Heart right ventricle (tissue), 16 donors: ENCODE results near the gene SLC22A8. TPM values are rescaled to one million over a fixed set of nuclear protein-coding genes. Genes with fewer than 3 reads are reported as not detected.

Experiments
- ATAC-seq, 8 donors: fragments of 200-7000 bp; cut with Tn5 transposase; one replicate each; pipeline ENCODE4 v1.9.1; 2020; ENCODE audit warnings: mild to moderate bottlenecking in 8 of 8, moderate library complexity in 8 of 8, moderate number of reproducible peaks in 1 of 8
- DNase-seq, 2 donors: peaks; one replicate each; pipeline ENCODE4 v3.0.0-alpha.2; 2020
- H3K27ac ChIP-seq, 10 donors: fragments of 200-600 bp; sonication (generic) in 2 of 10; one replicate each; pipeline versions ENCODE4 v1.5.0 to v1.8.0; 2020 to 2022; ENCODE audit warnings: mild to moderate bottlenecking in 3 of 10
- H3K27me3 ChIP-seq, 7 donors: fragments of 200-600 bp; one replicate each; pipeline ENCODE4 v1.8.0; 2021 to 2022; ENCODE audit warnings: mild to moderate bottlenecking in 2 of 7
- H3K36me3 ChIP-seq, 9 donors: fragments of 200-600 bp; sonication (generic) in 1 of 9; one replicate each; pipeline versions ENCODE4 v1.5.0 to v1.8.0; 2020 to 2022; ENCODE audit warnings: mild to moderate bottlenecking in 2 of 9
- H3K4me1 ChIP-seq, 9 donors: fragments of 200-600 bp; sonication (generic) in 1 of 9; one replicate each; pipeline versions ENCODE4 v1.5.0 to v1.8.0; 2020 to 2022; ENCODE audit warnings: mild to moderate bottlenecking in 4 of 9
- H3K4me3 ChIP-seq, 10 donors: fragments of 200-600 bp; sonication (generic) in 2 of 10; one replicate each; pipeline versions ENCODE4 v1.5.0 to v1.8.0; 2020 to 2022; ENCODE audit warnings: mild to moderate bottlenecking in 7 of 10, moderate library complexity in 2 of 10
- H3K9me3 ChIP-seq, 11 donors: fragments of 200-600 bp in 10 of 11; sonication (generic) in 2 of 11; one replicate each; pipeline versions ENCODE4 v1.5.0 to v1.8.0; 2013 to 2022; ENCODE audit warnings: mild to moderate bottlenecking in 2 of 11, control low read depth in 1 of 11, moderate library complexity in 1 of 11
- WGBS, 2 donors: extraction: QIAGEN DNeasy Blood & Tissue Kit; methylation state at CpG; one replicate each; pipeline ENCODE4 v1.1.7; 2013; ENCODE audit warnings: inconsistent platforms in 1 of 2; 5-methylcytosine and 5-hydroxymethylcytosine counted together
- intact Hi-C, 10 donors: fragments of 100-400 bp; cut with DNase I; formaldehyde crosslinking; loops; one replicate each; pipeline versions ENCODE4 v1.11.1 to v1.14.2; 2022
- polyA plus RNA-seq, 2 donors: library from polyadenylated mRNA; stranded (reverse); fragments of 200-250 nt; gene quantifications; one replicate each; pipeline ENCODE4 v1.2.3, GENCODE V29; 2013
- total RNA-seq, 10 donors: library from RNA; stranded (reverse); fragmentation: NEBNext Ultra II Directional in 3 of 10; extraction: Animal tissue kit (Norgen Biotek cat#: 25700) in 3 of 10; gene quantifications; one replicate each; pipeline versions ENCODE4 v1.2.1 to v1.2.4, GENCODE V29; 2021 to 2023
- TF ChIP-seq, protein P1 (sequence below), 9 donors: fragments of 200-600 bp; sonication (generic) in 2 of 9; IDR thresholded peaks; one replicate each; pipeline versions ENCODE4 v1.5.0 to v1.8.0; 2021 to 2022; ENCODE audit warnings: antibody characterized with exemption in 9 of 9, mild to moderate bottlenecking in 5 of 9, moderate library complexity in 1 of 9
- donor health status: Arrhythmogenic right ventricular cardiomyopathy.
- donor health status: ischemic (EF 13 %, LVEDD 7.1; RV severe dilation, severe dysfunction).
- donor health status: healthy with polysubstance abuse.
- donor health status: DM: no; HTN: yes; CAD: no.
- donor health status: DM: no; HTN: no; CAD: no.
- donor health status: ischemic (EF 25% LVEDD 6.9; RV normal size, moderate dysfunction).
- donor health status: ischemic (EF 25% LVEDD 5.7; RV mildly dilated, moderate dysfunction).
- donor health status: healthy.
- donor health status: DM: yes; HTN: yes; CAD: no.
- donor health status: Ischemic cardiomyopathy.
- donor health status: ischemic (EF 35%, LVEDD 5.7; RV mildly dilated, moderate dysfunction).
- donor health status: nonischemic (EF 11% LVEDD 7.7; RV severe dilation, severe dysfunction).
- donor health status: DM: yes; HTN: yes; CAD: no.
- donor health status: PGD.
- donor health status: ischemic (EF 29% LVEDD 5.4; RV normal size, mild dysfunction).
- donor health status: nonischemic (EF 23%, LVEDD 6.1; RV moderate dilation, normal function).

Gene SLC22A8
- total and polyA plus RNA-seq, 12 donors: not detected

DNA sequence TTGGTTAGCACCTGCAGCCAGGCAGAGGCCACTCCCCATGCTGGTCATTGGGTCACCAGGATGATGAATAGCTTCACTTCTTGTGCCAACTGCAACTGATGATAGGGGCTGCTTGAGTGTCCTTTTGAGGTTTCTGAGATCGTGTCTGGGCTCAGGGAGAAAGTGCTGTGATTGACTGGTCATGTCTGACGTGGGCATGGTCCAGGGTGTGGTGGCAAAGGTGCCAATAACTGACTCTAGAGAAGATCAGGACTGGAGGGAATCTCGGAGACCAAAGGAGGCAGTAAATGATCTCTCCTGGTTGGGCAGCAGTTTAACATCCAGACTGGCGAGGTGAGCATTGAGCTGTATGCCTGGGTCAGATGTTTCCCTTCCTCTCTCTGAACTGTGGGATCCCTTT lies 20.9 kb downstream of the SLC22A8 start:
- no peak overlapping the region for H3K4me3 ChIP-seq
- TF ChIP-seq, protein P1, sequence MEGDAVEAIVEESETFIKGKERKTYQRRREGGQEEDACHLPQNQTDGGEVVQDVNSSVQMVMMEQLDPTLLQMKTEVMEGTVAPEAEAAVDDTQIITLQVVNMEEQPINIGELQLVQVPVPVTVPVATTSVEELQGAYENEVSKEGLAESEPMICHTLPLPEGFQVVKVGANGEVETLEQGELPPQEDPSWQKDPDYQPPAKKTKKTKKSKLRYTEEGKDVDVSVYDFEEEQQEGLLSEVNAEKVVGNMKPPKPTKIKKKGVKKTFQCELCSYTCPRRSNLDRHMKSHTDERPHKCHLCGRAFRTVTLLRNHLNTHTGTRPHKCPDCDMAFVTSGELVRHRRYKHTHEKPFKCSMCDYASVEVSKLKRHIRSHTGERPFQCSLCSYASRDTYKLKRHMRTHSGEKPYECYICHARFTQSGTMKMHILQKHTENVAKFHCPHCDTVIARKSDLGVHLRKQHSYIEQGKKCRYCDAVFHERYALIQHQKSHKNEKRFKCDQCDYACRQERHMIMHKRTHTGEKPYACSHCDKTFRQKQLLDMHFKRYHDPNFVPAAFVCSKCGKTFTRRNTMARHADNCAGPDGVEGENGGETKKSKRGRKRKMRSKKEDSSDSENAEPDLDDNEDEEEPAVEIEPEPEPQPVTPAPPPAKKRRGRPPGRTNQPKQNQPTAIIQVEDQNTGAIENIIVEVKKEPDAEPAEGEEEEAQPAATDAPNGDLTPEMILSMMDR (IDR thresholded peaks at IDR 0.05): no peak
- H3K36me3 ChIP-seq: no peaks in the 10 kb centered on the region
- no peak overlapping the region for H3K27ac ChIP-seq
- H3K9me3 ChIP-seq: no peaks in the 10 kb centered on the region
- ATAC-seq (no peak), DNase-seq (no peak)
- no peaks in the 10 kb centered on the region for H3K4me1 ChIP-seq
- intact Hi-C loops: no loop called here
- WGBS, 2 donors: 69 to 71% methylated on average over 4 of the region's 4 CpGs
- peaks cover 0 to 30% (median 0%) of the 10 kb centered on the region in 7 donors for H3K27me3 ChIP-seq

- Histone ChIP-seq H3K27me3 (peaks cover 0 to 3% (median 0%) of the 10 kb centered on the region in 7 donors), H3K27ac (no peak overlapping the region), H3K4me3 (no peak overlapping the region), H3K36me3 (no peaks in the 10 kb centered on the region), H3K9me3 (no peaks in the 10 kb centered on the region), H3K4me1 (no peaks in the 10 kb centered on the region)
- ATAC-seq (no peak), DNase-seq (no peak)
- intact Hi-C loops: no loop called here
- WGBS, 2 donors: 72 to 74% methylated on average over 5 of the region's 5 CpGs
- TF ChIP-seq, protein P1 (IDR thresholded peaks at IDR 0.05): no peak
These were observed 27.4 kb downstream of the SLC22A8 start for GRCh38 chr11:62988276-62988675.

- H3K27me3 ChIP-seq: peaks cover 0 to 4% (median 0%) of the 10 kb centered on the region in 7 donors
- intact Hi-C loops: no loop called here
- H3K27ac ChIP-seq: no peak overlapping the region
- DNase-seq (no peak), ATAC-seq (no peak)
- no peaks in the 10 kb centered on the region for H3K4me1 ChIP-seq
- no peak overlapping the region for H3K4me3 ChIP-seq
- WGBS, 2 donors: 88% methylated on average over 3 of the region's 3 CpGs
- H3K36me3 ChIP-seq: no peaks in the 10 kb centered on the region
- TF ChIP-seq, protein P1 (IDR thresholded peaks at IDR 0.05): no peak
- H3K9me3 ChIP-seq: no peaks in the 10 kb centered on the region
These were observed 30.4 kb downstream of the SLC22A8 start for GRCh38 chr11:62985041-62985750.

DNA sequence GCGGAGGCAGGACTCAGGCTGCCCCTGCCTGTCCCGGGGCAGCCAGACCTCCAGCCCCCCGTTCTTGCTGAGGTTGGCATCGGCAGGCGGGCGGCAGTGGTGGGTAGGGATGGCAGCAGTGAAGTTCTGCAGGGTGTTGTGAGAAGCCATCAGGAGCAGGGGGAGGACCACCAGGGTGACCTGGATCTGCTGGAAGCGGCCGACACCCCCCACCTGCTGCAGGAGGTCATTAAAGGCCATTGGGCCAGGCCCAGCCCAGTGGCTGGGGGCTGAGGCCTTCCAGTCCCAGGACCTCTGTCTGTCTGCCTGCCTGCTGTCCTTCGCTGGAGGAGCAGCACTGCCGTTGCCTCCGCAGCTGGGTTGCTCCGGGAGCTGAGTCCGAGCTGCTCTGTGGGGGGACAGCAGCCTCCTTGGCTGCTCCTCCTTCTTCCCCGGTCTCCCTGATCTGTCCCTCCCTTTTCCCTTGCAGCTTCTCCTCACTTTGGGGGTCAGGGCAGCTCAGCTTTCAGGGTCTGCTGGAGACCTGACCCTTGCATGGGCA lies 31.1 kb downstream of the SLC22A8 start, which contains the start of gene SLC22A6:
Gene SLC22A6 (minus strand): TSS at position 517 of the 541 bp plus-strand sequence. CDS start 277 bp downstream, at position 240.
- H3K27me3 ChIP-seq: peaks cover 0 to 4% (median 0%) of the 10 kb centered on the region in 7 donors
- no peaks in the 10 kb centered on the region for H3K36me3 ChIP-seq
- TF ChIP-seq, protein P1 (IDR thresholded peaks at IDR 0.05): no peak
- 67 to 71% methylated on average over 14 of the region's 14 CpGs for WGBS, 2 donors
- no peaks in the 10 kb centered on the region for H3K4me1 ChIP-seq
- no peak for DNase-seq
- H3K27ac ChIP-seq: no peak within 1 kb of the TSS
- intact Hi-C loops: no loop called here
- no peak for ATAC-seq
- no peak within 1 kb of the TSS for H3K4me3 ChIP-seq
- no peaks in the 10 kb centered on the region for H3K9me3 ChIP-seq
